Ovary (tissue), 9 donors: Measurements from ENCODE around the gene STAT3. TPM values are rescaled to one million over a fixed set of nuclear protein-coding genes. Genes with fewer than 3 reads are reported as not detected.

ENCODE experiments used
- DNase-seq, 5 donors: peaks; one replicate each; pipeline ENCODE4 v3.0.0-alpha.2; 2019 to 2020
- H3K27ac ChIP-seq, 2 donors: fragments of 200-600 bp; one replicate each; pipeline versions ENCODE4 v1.5.1 to v1.8.0; 2019 to 2022
- H3K27me3 ChIP-seq: fragments of 200-600 bp; one replicate; pipeline ENCODE4 v1.8.0; 2022
- H3K36me3 ChIP-seq: fragments of 200-600 bp; sonication (generic); one replicate; pipeline ENCODE4 v1.5.1; 2019
- H3K4me1 ChIP-seq: one replicate; pipeline ENCODE4 v1.8.1; 2013; ENCODE audit warnings: mild to moderate bottlenecking, moderate library complexity; ENCODE audit not compliant: insufficient read depth
- H3K4me3 ChIP-seq: fragments of 200-600 bp; sonication (generic); one replicate; pipeline ENCODE4 v1.5.1; 2017
- H3K9me3 ChIP-seq, 2 donors: fragments of 200-600 bp in 1 of 2; sonication (generic) in 1 of 2; one replicate each; pipeline versions ENCODE4 v1.5.1 to v1.8.1; 2013 to 2019; ENCODE audit warnings: mild to moderate bottlenecking in 1 of 2, moderate library complexity in 1 of 2
- CTCF ChIP-seq, 3 donors: fragments of 450-650 bp in 2 of 3; fragments of 200-600 bp in 1 of 3; IDR thresholded peaks; one replicate each; pipeline versions ENCODE4 v1.5.1 to v1.8.0; 2016 to 2022; ENCODE audit warnings: antibody characterized with exemption in 3 of 3, mild to moderate bottlenecking in 1 of 3
- EP300 ChIP-seq: sonication (generic); formaldehyde crosslinking; IDR thresholded peaks from one replicate; pipeline ENCODE4 v1.6.1; 2017; ENCODE audit warnings: antibody characterized with exemption
- POLR2A ChIP-seq: fragments of 450-650 bp; IDR thresholded peaks from one replicate; pipeline ENCODE4 v1.6.1; 2017; ENCODE audit warnings: antibody characterized with exemption, mild to moderate bottlenecking, moderate library complexity
- WGBS, 3 donors: extraction: QIAGEN DNeasy Blood & Tissue Kit in 1 of 3; methylation state at CpG; one replicate each; pipeline versions ENCODE4 v1.1.5 to v1.1.7; 2013 to 2017; 5-methylcytosine and 5-hydroxymethylcytosine counted together
- intact Hi-C, 4 donors: fragments of 100-400 bp; cut with DNase I; formaldehyde crosslinking; loops; one replicate each; pipeline versions ENCODE4 v1.11.0 to v1.15.1; 2022 to 2023
- polyA plus RNA-seq, 2 donors: library from polyadenylated mRNA; stranded (reverse); fragments of 200-250 nt in 1 of 2; fragments of 350-450 nt in 1 of 2; fragmentation: Illumina TruSeq in 1 of 2; extraction: RNeasy Lipid Tissue Mini Kit (QIAGEN cat#74804) in 1 of 2; gene quantifications; one replicate each; pipeline ENCODE4 v1.2.3, GENCODE V29; 2013 to 2014
- total RNA-seq, 7 donors: library from RNA; depleted of rRNA in 2 of 7; stranded (reverse); fragments of >200 nt in 2 of 7; fragmentation: NEBNext Ultra II Directional in 3 of 7; extraction: Animal tissue kit (Norgen Biotek cat#: 25700) in 3 of 7; gene quantifications; one replicate each; pipeline versions ENCODE4 v1.1.0 to v1.2.4, GENCODE V29; 2016 to 2023
- donor health status: DM: no; HTN: no; CAD: no; lungs with moderate emphysema.
- donor health status: DM: no; HTN: no; CAD: no.
- donor health status: Bipolar disorder and iron deficiency.
- donor health status: DM: yes; HTN: yes; CAD: no.
- donor health status: DM: no; HTN: no; CAD: no.
- donor health status: DM: yes; HTN: yes; CAD: no.

The STAT3 gene
- total and polyA plus RNA-seq, 9 donors = 58.3 to 301 (median 192) TPM

- intact Hi-C loops = no loop called here
- H3K27ac ChIP-seq = no peak overlapping the region
- no peak for TF ChIP-seq CTCF (IDR thresholded peaks at IDR 0.05)
- TF ChIP-seq POLR2A = no peak
- TF ChIP-seq EP300 = no peak
- 39 to 45% (median 41%) methylated on average over 11 of the region's 11 CpGs for WGBS, 3 donors
- no peaks in the 10 kb centered on the region for H3K27me3 ChIP-seq
- H3K4me1 ChIP-seq = no peaks in the 10 kb centered on the region
- H3K9me3 ChIP-seq = no peaks in the 10 kb centered on the region
- no peaks in the 10 kb centered on the region for H3K36me3 ChIP-seq
- no peak overlapping the region for H3K4me3 ChIP-seq
- no peak for DNase-seq
Observed at GRCh38 chr17:42329025-42329976, 58.9 kb downstream of the STAT3 start.

GRCh38 chr17:42325026-42325425, 63.2 kb downstream of the STAT3 start:
- Histone ChIP-seq H3K36me3 (no peaks in the 10 kb centered on the region), H3K4me1 (peaks cover 3% of the 10 kb centered on the region), H3K4me3 (no peak overlapping the region), H3K27ac (no peak overlapping the region), H3K27me3 (no peaks in the 10 kb centered on the region), H3K9me3 (no peaks in the 10 kb centered on the region)
- no peak for TF ChIP-seq EP300
- no peak for TF ChIP-seq CTCF (IDR thresholded peaks at IDR 0.05)
- TF ChIP-seq POLR2A = no peak
- DNase-seq = no peak
- intact Hi-C loops = no loop called here
- 67 to 82% (median 80%) methylated on average over 7 of the region's 7 CpGs for WGBS, 3 donors

- Histone ChIP-seq H3K4me1 (peaks cover 3% of the 10 kb centered on the region), H3K36me3 (no peaks in the 10 kb centered on the region), H3K4me3 (no peak overlapping the region), H3K27ac (no peak overlapping the region), H3K9me3 (no peaks in the 10 kb centered on the region), H3K27me3 (no peaks in the 10 kb centered on the region)
- intact Hi-C loops = loop anchor here (1.0 to 5.0 kb wide), 6 partner anchors 83 to 204 kb away; no protein-coding TSS in a partner anchor
- WGBS, 3 donors = 74 to 81% (median 76%) methylated on average over 5 of the region's 5 CpGs
- TF ChIP-seq EP300 = no peak
- TF ChIP-seq CTCF (IDR thresholded peaks at IDR 0.05) = no peak
- no peak for TF ChIP-seq POLR2A
- DNase-seq = no peak
Observed at GRCh38 chr17:42323268-42323773, 64.9 kb downstream of the STAT3 start.

GRCh38 chr17:42322382-42323267, 65.6 kb downstream of the STAT3 start:
- Histone ChIP-seq H3K4me3 (no peak overlapping the region), H3K9me3 (no peaks in the 10 kb centered on the region), H3K27ac (no peak overlapping the region), H3K4me1 (peaks cover 3% of the 10 kb centered on the region), H3K36me3 (no peaks in the 10 kb centered on the region), H3K27me3 (no peaks in the 10 kb centered on the region)
- intact Hi-C loops = loop anchor here (1.0 to 5.0 kb wide), 6 partner anchors 84 to 205 kb away; no protein-coding TSS in a partner anchor
- TF ChIP-seq EP300 (no peak), POLR2A (peak; percentile 42), CTCF (IDR thresholded peaks at IDR 0.05) (peak; percentile 96 to 100 (median 99))
- WGBS, 3 donors = 37 to 38% (median 38%) methylated on average over 10 of the region's 10 CpGs
- peak; percentile 90 to 96 (median 94) for DNase-seq
